ENCODE measurements around the gene GRK5.

GRK5 gene

DNA sequence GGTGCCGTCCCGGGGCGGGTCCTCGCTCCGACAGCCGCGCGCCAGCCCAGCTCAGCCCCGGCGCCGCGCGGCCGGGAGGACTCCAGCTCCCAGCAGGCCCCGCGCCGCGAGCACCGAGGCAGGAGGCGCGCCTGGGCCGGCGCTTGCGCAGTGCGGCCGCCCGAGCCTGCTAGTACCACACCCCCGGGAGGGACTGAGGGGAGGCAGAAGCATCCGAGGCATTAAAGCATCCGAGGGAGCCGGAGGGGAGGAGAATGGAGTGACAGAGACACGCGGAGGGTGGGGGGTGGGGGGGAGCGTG lies at the start of gene GRK5:
GRK5 (plus strand) TSS at position 206 of the 301 bp plus-strand sequence. CDS start 347 bp downstream, outside the sequence.
- peaks cover 48% of the 10 kb centered on the region for H3K4me1 ChIP-seq (ENCODE audit: control insufficient read depth, insufficient read depth, low read length)
- peak within 1 kb of the TSS; percentile 95 for H3K4me3 ChIP-seq (ENCODE audit: low read length)
- no peaks in the 10 kb centered on the region for H3K9me3 ChIP-seq (ENCODE audit: control insufficient read depth, low read length)
- peak; percentile 99 for DNase-seq (ENCODE audit: low read depth)
- H3K27me3 ChIP-seq (replicated peaks; ENCODE audit: control insufficient read depth, insufficient read depth, low read length), result no peaks in the 10 kb centered on the region
- H3K9ac ChIP-seq (ENCODE audit: low read length), result peak within 1 kb of the TSS; percentile 90
- H3K36me3 ChIP-seq (ENCODE audit: control insufficient read depth, insufficient read depth, low read length, severe bottlenecking), result no peaks in the 10 kb centered on the region

GRCh38 chr10:119159332-119159731 lies 48.0 kb upstream of the GRK5 start:
- no peaks in the 10 kb centered on the region for H3K27me3 ChIP-seq (replicated peaks; ENCODE audit: control insufficient read depth, insufficient read depth, low read length)
- no peaks in the 10 kb centered on the region for H3K9me3 ChIP-seq (ENCODE audit: control insufficient read depth, low read length)
- H3K36me3 ChIP-seq (ENCODE audit: control insufficient read depth, insufficient read depth, low read length, severe bottlenecking), result peaks cover 45% of the 10 kb centered on the region
- no peak overlapping the region for H3K4me3 ChIP-seq (ENCODE audit: low read length)
- no peak overlapping the region for H3K9ac ChIP-seq (ENCODE audit: low read length)
- no peak for DNase-seq (ENCODE audit: low read depth)
- H3K4me1 ChIP-seq (ENCODE audit: control insufficient read depth, insufficient read depth, low read length), result peaks cover 9% of the 10 kb centered on the region

DNA sequence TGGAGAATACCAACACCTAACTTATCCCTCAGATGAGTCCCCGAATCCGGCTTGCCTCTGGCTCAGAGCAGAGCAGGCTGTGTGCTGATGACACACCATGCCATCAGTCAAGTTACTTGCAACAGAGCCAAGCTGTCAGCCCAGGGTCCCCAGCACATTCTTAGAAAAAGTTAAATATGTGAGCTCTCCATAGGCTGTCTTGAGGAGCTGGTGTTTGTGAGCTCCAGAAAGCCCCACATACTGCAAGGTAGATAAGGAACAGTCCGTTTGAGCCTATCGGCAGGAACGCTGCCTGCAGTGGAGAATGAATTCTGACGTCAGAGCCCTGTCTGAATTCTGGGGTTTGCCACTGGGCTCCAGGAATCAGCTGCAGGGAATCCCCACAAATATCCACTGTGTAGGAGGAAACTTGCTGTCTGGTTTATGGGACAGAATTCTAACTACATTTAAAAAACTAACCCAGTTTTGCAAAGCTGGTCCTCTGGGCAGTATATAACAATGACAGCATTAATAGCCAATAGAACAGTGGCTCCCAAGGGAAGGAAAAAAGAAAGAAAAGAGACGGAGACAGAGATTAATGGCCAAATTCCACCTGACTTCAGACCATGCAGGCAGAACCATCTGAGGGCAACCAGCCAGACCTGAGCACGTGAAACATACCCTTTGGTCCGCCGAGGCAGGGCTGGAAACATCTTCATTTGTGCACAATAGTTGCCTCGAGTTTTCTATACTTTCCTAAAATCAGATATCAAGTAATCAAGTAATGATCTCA lies 45.5 kb upstream of the GRK5 start:
- no peak overlapping the region for H3K4me3 ChIP-seq (ENCODE audit: low read length)
- H3K4me1 ChIP-seq (ENCODE audit: control insufficient read depth, insufficient read depth, low read length), result peaks cover 25% of the 10 kb centered on the region
- peaks cover 21% of the 10 kb centered on the region for H3K36me3 ChIP-seq (ENCODE audit: control insufficient read depth, insufficient read depth, low read length, severe bottlenecking)
- no peaks in the 10 kb centered on the region for H3K27me3 ChIP-seq (replicated peaks; ENCODE audit: control insufficient read depth, insufficient read depth, low read length)
- no peak for DNase-seq (ENCODE audit: low read depth)
- H3K9ac ChIP-seq (ENCODE audit: low read length), result no peak overlapping the region
- no peaks in the 10 kb centered on the region for H3K9me3 ChIP-seq (ENCODE audit: control insufficient read depth, low read length)

GRCh38 chr10:119162452-119163092 lies 44.8 kb upstream of the GRK5 start:
- Histone ChIP-seq H3K27me3 (replicated peaks; ENCODE audit: control insufficient read depth, insufficient read depth, low read length) (no peaks in the 10 kb centered on the region), H3K4me1 (ENCODE audit: control insufficient read depth, insufficient read depth, low read length) (peaks cover 25% of the 10 kb centered on the region), H3K9ac (ENCODE audit: low read length) (no peak overlapping the region), H3K9me3 (ENCODE audit: control insufficient read depth, low read length) (no peaks in the 10 kb centered on the region), H3K36me3 (ENCODE audit: control insufficient read depth, insufficient read depth, low read length, severe bottlenecking) (peaks cover 22% of the 10 kb centered on the region), H3K4me3 (ENCODE audit: low read length) (no peak overlapping the region)
- no peak for DNase-seq (ENCODE audit: low read depth)

GRCh38 chr10:119165171-119166117 lies 41.9 kb upstream of the GRK5 start, which contains the start of gene SFXN4:
Gene SFXN4, minus strand, starts transcription at chr10:119165714. Its CDS starts 67 bp downstream, at chr10:119165647.
- Histone ChIP-seq H3K4me3 (ENCODE audit: low read length) (peak within 1 kb of the TSS; percentile 90), H3K4me1 (ENCODE audit: control insufficient read depth, insufficient read depth, low read length) (peaks cover 25% of the 10 kb centered on the region), H3K36me3 (ENCODE audit: control insufficient read depth, insufficient read depth, low read length, severe bottlenecking) (peaks cover 34% of the 10 kb centered on the region), H3K9me3 (ENCODE audit: control insufficient read depth, low read length) (no peaks in the 10 kb centered on the region), H3K27me3 (replicated peaks; ENCODE audit: control insufficient read depth, insufficient read depth, low read length) (no peaks in the 10 kb centered on the region), H3K9ac (ENCODE audit: low read length) (peak within 1 kb of the TSS; percentile 92)
- DNase-seq (ENCODE audit: low read depth), result peak; percentile 86

DNA sequence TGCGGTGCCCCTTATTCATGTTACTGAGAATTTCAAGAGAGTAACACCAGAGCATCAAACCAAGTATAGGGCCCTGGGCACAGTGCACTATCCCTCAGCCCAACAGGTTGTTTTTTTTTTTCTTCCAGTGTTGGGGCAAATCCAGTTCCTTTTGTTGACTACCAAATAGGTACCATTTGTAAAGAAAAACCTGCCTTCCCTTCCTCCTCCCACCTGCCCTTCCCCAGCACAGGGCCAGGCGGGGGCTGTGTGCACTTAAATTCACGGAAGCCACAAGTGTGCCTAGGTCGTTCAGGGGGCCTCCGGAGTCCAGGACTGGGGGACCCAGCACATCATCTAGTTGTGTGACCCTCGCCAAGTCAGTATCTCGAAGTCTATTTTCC lies 41.3 kb upstream of the GRK5 start:
- H3K9ac ChIP-seq (ENCODE audit: low read length), result peak overlapping the region; percentile 92
- DNase-seq (ENCODE audit: low read depth), result no peak
- no peaks in the 10 kb centered on the region for H3K9me3 ChIP-seq (ENCODE audit: control insufficient read depth, low read length)
- no peaks in the 10 kb centered on the region for H3K27me3 ChIP-seq (replicated peaks; ENCODE audit: control insufficient read depth, insufficient read depth, low read length)
- H3K4me1 ChIP-seq (ENCODE audit: control insufficient read depth, insufficient read depth, low read length), result peaks cover 25% of the 10 kb centered on the region
- H3K4me3 ChIP-seq (ENCODE audit: low read length), result peak overlapping the region; percentile 90
- H3K36me3 ChIP-seq (ENCODE audit: control insufficient read depth, insufficient read depth, low read length, severe bottlenecking), result peaks cover 37% of the 10 kb centered on the region

DNA sequence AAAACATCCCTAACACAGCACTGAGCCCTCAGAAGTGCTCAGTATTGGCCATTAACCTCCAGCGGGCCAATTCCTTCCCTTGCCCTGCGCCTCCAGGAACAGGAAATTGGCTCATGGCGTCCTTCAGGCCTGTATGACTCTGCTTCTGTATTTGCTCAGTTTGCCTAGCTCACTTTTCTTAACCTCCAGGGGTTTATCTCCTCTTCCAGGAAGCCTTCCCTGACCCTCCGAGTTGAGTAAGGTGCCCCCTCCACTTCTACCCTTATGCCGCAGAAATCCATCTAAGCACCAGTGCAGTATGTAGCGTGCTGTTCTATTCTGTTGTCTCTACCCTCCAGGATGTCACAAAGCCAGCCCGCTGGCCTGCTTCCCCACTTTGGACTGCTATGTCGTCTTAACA lies 40.8 kb upstream of the GRK5 start:
- Histone ChIP-seq H3K4me1 (ENCODE audit: control insufficient read depth, insufficient read depth, low read length) (peaks cover 22% of the 10 kb centered on the region), H3K9ac (ENCODE audit: low read length) (no peak overlapping the region), H3K4me3 (ENCODE audit: low read length) (no peak overlapping the region), H3K9me3 (ENCODE audit: control insufficient read depth, low read length) (no peaks in the 10 kb centered on the region), H3K36me3 (ENCODE audit: control insufficient read depth, insufficient read depth, low read length, severe bottlenecking) (peaks cover 42% of the 10 kb centered on the region), H3K27me3 (replicated peaks; ENCODE audit: control insufficient read depth, insufficient read depth, low read length) (no peaks in the 10 kb centered on the region)
- DNase-seq (ENCODE audit: low read depth), result no peak

GRCh38 chr10:119167041-119167440 lies 40.3 kb upstream of the GRK5 start:
- H3K36me3 ChIP-seq (ENCODE audit: control insufficient read depth, insufficient read depth, low read length, severe bottlenecking), result peaks cover 47% of the 10 kb centered on the region
- DNase-seq (ENCODE audit: low read depth), result no peak

DNA sequence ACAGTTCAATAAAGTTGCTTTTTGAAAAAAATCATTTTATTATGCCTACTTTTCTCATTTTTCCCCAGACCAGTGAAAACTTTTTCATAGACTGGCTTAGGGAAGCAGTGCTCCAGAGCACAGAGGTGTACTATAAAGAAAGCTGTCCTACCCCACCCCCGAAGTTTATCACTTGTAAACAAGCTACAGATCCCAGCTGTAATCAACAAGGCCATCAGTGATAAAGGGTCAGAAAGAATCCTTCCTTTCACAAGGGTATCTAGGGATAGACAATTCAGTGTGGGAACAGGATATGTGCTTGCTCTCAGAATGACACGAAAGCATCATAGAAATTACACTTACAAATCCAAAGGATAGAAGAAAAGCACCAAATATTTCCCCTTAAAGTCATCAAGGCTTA lies 33.3 kb upstream of the GRK5 start:
- Histone ChIP-seq H3K9ac (ENCODE audit: low read length) (no peak overlapping the region), H3K4me1 (ENCODE audit: control insufficient read depth, insufficient read depth, low read length) (peaks cover 37% of the 10 kb centered on the region), H3K4me3 (ENCODE audit: low read length) (no peak overlapping the region), H3K27me3 (replicated peaks; ENCODE audit: control insufficient read depth, insufficient read depth, low read length) (no peaks in the 10 kb centered on the region), H3K36me3 (ENCODE audit: control insufficient read depth, insufficient read depth, low read length, severe bottlenecking) (peaks cover 44% of the 10 kb centered on the region), H3K9me3 (ENCODE audit: control insufficient read depth, low read length) (no peaks in the 10 kb centered on the region)
- DNase-seq (ENCODE audit: low read depth), result no peak

More at GRCh38 chr10:119167041-119167440, 40.3 kb upstream of the GRK5 start:
- no peak overlapping the region for H3K9ac ChIP-seq (ENCODE audit: low read length)
- H3K27me3 ChIP-seq (replicated peaks; ENCODE audit: control insufficient read depth, insufficient read depth, low read length), result no peaks in the 10 kb centered on the region
- H3K4me3 ChIP-seq (ENCODE audit: low read length), result no peak overlapping the region
- H3K9me3 ChIP-seq (ENCODE audit: control insufficient read depth, low read length), result no peaks in the 10 kb centered on the region
- H3K4me1 ChIP-seq (ENCODE audit: control insufficient read depth, insufficient read depth, low read length), result peaks cover 18% of the 10 kb centered on the region

DNA sequence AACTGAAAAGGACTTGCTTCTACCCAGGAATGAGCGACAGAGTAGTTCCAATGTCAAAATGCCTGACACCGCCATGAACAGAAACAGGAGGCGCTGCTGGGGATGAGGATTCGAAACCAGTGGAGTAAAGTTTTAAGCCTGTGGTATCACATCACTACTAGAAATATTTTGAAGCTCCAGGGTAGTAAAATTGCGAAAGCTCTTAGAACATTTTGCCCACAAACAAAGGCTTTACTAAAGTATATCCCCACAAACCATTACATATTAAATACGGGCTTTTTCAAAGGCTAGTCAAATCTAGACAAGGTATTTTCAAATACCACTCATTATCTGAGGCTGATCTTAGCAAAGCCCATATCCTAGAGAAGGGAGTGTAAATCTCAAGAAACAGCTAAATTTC lies 31.2 kb upstream of the GRK5 start:
- Histone ChIP-seq H3K9me3 (ENCODE audit: control insufficient read depth, low read length) (no peaks in the 10 kb centered on the region), H3K4me1 (ENCODE audit: control insufficient read depth, insufficient read depth, low read length) (peaks cover 38% of the 10 kb centered on the region), H3K36me3 (ENCODE audit: control insufficient read depth, insufficient read depth, low read length, severe bottlenecking) (peaks cover 28% of the 10 kb centered on the region), H3K27me3 (replicated peaks; ENCODE audit: control insufficient read depth, insufficient read depth, low read length) (no peaks in the 10 kb centered on the region), H3K9ac (ENCODE audit: low read length) (peak overlapping the region; percentile 7), H3K4me3 (ENCODE audit: low read length) (no peak overlapping the region)
- DNase-seq (ENCODE audit: low read depth), result peak; percentile 69

Measured in adipocyte (in vitro differentiated cells).